Panc1 (cell line): ENCODE measurements around the gene IL19. TPM values are rescaled to one million over a fixed set of nuclear protein-coding genes. Genes with fewer than 3 reads are reported as not detected.

ENCODE experiments used
- ATAC-seq: fragments of 200-7000 bp; cut with Tn5 transposase; 2 replicates; pipeline ENCODE4 v1.9.1; 2020; ENCODE audit warnings: mild to moderate bottlenecking, moderate library complexity
- BruUV-seq: library from RNA; stranded (reverse); fragments of 400-500 nt; replicated peaks from 2 replicates; lab custom pipeline; 2021; lab: Mats Ljungman, UMichigan
- CTCF ChIA-PET: fragments of 300-600 bp; sonication (Branson Sonifier 250); formaldehyde crosslinking; loops from one replicate; lab custom pipeline; 2022; ENCODE audit warnings: antibody characterized with exemption; lab: Charles Lee
- POLR2A ChIA-PET: fragments of 300-600 bp; sonication (Branson Sonifier 250); formaldehyde crosslinking; loops from one replicate; lab custom pipeline; 2022; ENCODE audit warnings: antibody characterized with exemption; lab: Charles Lee
- DNase-seq: peaks from one replicate; pipeline ENCODE4 v3.0.0-alpha.2; 2010; ENCODE audit warnings: low read depth, low spot score
- H3K27ac ChIP-seq: 2 replicates; pipeline ENCODE4 v1.5.1; 2011; ENCODE audit warnings: mild to moderate bottlenecking, low read length, inconsistent platforms
- H3K27me3 ChIP-seq: fragments of 200-500 bp; sonication (Bioruptor generic); 2 replicates; pipeline ENCODE4 v1.6.0; 2014; ENCODE audit warnings: low read length, inconsistent platforms; ENCODE audit not compliant: control insufficient read depth, insufficient read depth
- H3K36me3 ChIP-seq: fragments of 200-500 bp; sonication (Bioruptor generic); 2 replicates; pipeline ENCODE4 v1.5.1; 2014; ENCODE audit warnings: inconsistent platforms, mild to moderate bottlenecking, low read length, moderate library complexity; ENCODE audit not compliant: control insufficient read depth, insufficient read depth
- H3K4me1 ChIP-seq: 2 replicates; pipeline ENCODE4 v1.5.1; 2011; ENCODE audit warnings: inconsistent platforms, mild to moderate bottlenecking, low read length, moderate library complexity; ENCODE audit not compliant: control insufficient read depth, insufficient read depth
- H3K4me3 ChIP-seq, 2 experiments: 2 replicates each; pipeline ENCODE4 v1.5.1; 2011 to 2012; ENCODE audit warnings: low read depth in 2 of 2, low read length in 2 of 2, mild to moderate bottlenecking in 2 of 2, inconsistent platforms in 1 of 2, moderate library complexity in 1 of 2
- H3K9me3 ChIP-seq: fragments of 200-500 bp; sonication (Bioruptor generic); 2 replicates; pipeline ENCODE4 v1.5.1; 2014; ENCODE audit warnings: low read depth, mild to moderate bottlenecking, inconsistent platforms, low read length, moderate library complexity; ENCODE audit not compliant: control insufficient read depth, insufficient read depth
- POLR2AphosphoS5 ChIP-seq: IDR thresholded peaks from 2 replicates; pipeline ENCODE4 v1.6.1; 2012; ENCODE audit warnings: mild to moderate bottlenecking, low read depth, low read length, moderate library complexity
- REST ChIP-seq, 2 experiments: IDR thresholded peaks; 2 replicates each; pipeline ENCODE4 v1.6.1; 2011 to 2012; ENCODE audit warnings: low read depth in 2 of 2, control low read depth in 1 of 2, low read length in 1 of 2, mild to moderate bottlenecking in 1 of 2, moderate library complexity in 1 of 2; ENCODE audit not compliant: insufficient read depth in 1 of 2
- SIN3A ChIP-seq: IDR thresholded peaks from 2 replicates; pipeline ENCODE4 v1.6.1; 2012; ENCODE audit warnings: low read depth, mild to moderate bottlenecking, low read length, moderate library complexity, borderline replicate concordance; ENCODE audit not compliant: insufficient read depth
- TCF7L2 ChIP-seq: IDR thresholded peaks from 2 replicates; pipeline ENCODE4 v1.6.1; 2011; ENCODE audit warnings: mild to moderate bottlenecking, low read depth, low read length, inconsistent platforms
- in situ Hi-C: cut with HindIII; loops from 2 replicates; pipeline ENCODE4 v1.10.0; 2016; ENCODE audit warnings: low sequenced_read_pairs, low pct_unique_long_range_greater_than_20kb
- intact Hi-C: fragments of 100-400 bp; cut with micrococcal nuclease; formaldehyde crosslinking; loops from one replicate; pipeline ENCODE4 v1.10.0; 2022; ENCODE audit not compliant: unreplicated experiment
- total RNA-seq: library from RNA; stranded (reverse); gene quantifications from one replicate; pipeline ENCODE4 v1.2.1, GENCODE V29; 2021; ENCODE audit not compliant: unreplicated experiment
- TF ChIP-seq, protein P1 (sequence below): fragments of 450-650 bp; IDR thresholded peaks from 2 replicates; pipeline ENCODE4 v1.5.1; 2017; ENCODE audit warnings: mild to moderate bottlenecking

The IL19 gene
- total RNA-seq, 1 experiment from 2014 or later, result not detected

- in situ Hi-C loops, result no loop called here
- intact Hi-C loops, result no loop called here
- TF ChIP-seq, protein P1, sequence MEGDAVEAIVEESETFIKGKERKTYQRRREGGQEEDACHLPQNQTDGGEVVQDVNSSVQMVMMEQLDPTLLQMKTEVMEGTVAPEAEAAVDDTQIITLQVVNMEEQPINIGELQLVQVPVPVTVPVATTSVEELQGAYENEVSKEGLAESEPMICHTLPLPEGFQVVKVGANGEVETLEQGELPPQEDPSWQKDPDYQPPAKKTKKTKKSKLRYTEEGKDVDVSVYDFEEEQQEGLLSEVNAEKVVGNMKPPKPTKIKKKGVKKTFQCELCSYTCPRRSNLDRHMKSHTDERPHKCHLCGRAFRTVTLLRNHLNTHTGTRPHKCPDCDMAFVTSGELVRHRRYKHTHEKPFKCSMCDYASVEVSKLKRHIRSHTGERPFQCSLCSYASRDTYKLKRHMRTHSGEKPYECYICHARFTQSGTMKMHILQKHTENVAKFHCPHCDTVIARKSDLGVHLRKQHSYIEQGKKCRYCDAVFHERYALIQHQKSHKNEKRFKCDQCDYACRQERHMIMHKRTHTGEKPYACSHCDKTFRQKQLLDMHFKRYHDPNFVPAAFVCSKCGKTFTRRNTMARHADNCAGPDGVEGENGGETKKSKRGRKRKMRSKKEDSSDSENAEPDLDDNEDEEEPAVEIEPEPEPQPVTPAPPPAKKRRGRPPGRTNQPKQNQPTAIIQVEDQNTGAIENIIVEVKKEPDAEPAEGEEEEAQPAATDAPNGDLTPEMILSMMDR, result no peak
- Histone ChIP-seq H3K9me3 (no peaks in the 10 kb centered on the region), H3K27ac (no peak overlapping the region), H3K4me1 (no peaks in the 10 kb centered on the region), H3K4me3 (no peak overlapping the region), H3K36me3 (no peaks in the 10 kb centered on the region), H3K27me3 (peaks cover 23% of the 10 kb centered on the region)
- no TSS peak for BruUV-seq
- ChIA-PET CTCF (no interaction called here), POLR2A (no interaction called here)
- DNase-seq (no peak), ATAC-seq (no peak)
Measured at GRCh38 chr1:206752481-206752880, 18.1 kb upstream of the IL19 start.

DNA sequence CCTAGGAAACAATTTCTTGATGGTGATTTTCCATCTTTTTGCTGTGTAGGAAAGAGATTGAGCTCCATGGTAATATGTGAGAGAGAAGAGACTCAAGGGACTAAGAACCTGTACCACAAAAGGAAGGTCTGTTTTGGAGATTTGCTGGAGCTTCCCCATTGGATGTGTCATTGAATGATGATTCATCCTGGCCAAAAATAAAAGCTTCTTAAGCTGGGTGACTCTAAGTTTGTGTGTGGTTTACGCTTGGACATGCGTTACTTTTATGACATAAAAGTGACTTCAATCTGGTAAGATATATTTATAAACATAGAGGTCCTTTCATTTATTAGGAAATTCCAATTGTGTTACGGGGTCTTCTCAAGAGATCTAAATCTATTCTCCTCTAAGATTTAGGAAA lies 17.4 kb upstream of the IL19 start:
- no peaks in the 10 kb centered on the region for H3K4me1 ChIP-seq
- intact Hi-C loops, result no loop called here
- H3K4me3 ChIP-seq, result no peak overlapping the region
- ChIA-PET POLR2A (no interaction called here), CTCF (no interaction called here)
- DNase-seq, result no peak
- TF ChIP-seq REST (IDR thresholded peaks at IDR 0.05; ENCODE audit: insufficient read depth in 1 of 2, low read depth in 2 of 2, low read length in 1 of 2), result no peak
- no peak for TF ChIP-seq TCF7L2
- TF ChIP-seq, protein P1, result no peak
- no peak for TF ChIP-seq SIN3A
- TF ChIP-seq POLR2AphosphoS5, result no peak
- no peak for ATAC-seq
- H3K9me3 ChIP-seq, result no peaks in the 10 kb centered on the region
- no peaks in the 10 kb centered on the region for H3K36me3 ChIP-seq
- BruUV-seq, result no TSS peak
- no peak overlapping the region for H3K27ac ChIP-seq
- H3K27me3 ChIP-seq, result peaks cover 25% of the 10 kb centered on the region
- in situ Hi-C loops, result no loop called here

- Histone ChIP-seq H3K36me3 (no peaks in the 10 kb centered on the region), H3K9me3 (no peaks in the 10 kb centered on the region), H3K4me3 (no peak overlapping the region), H3K27me3 (peaks cover 21% of the 10 kb centered on the region), H3K4me1 (no peaks in the 10 kb centered on the region), H3K27ac (no peak overlapping the region)
- TF ChIP-seq REST (IDR thresholded peaks at IDR 0.05; ENCODE audit: insufficient read depth in 1 of 2, low read depth in 2 of 2, low read length in 1 of 2) (no peak), SIN3A (no peak), TCF7L2 (no peak), POLR2AphosphoS5 (no peak)
- TF ChIP-seq, protein P1, result no peak
- no TSS peak for BruUV-seq
- in situ Hi-C loops, result no loop called here
- intact Hi-C loops, result no loop called here
- ChIA-PET CTCF (no interaction called here), POLR2A (no interaction called here)
- ATAC-seq (no peak), DNase-seq (no peak)
Measured at GRCh38 chr1:206754011-206754410, 16.6 kb upstream of the IL19 start.
